H1 (cell line): ENCODE measurements around the gene CLEC12A. TPM values are rescaled to one million over a fixed set of nuclear protein-coding genes. Genes with fewer than 3 reads are reported as not detected.
"Not testable (repeated sequence)": the region's sequence is repeated elsewhere in the genome, so short reads cannot be mapped to it uniquely, and the experiment has no call there.

Experiments
- CTCF ChIA-PET: fragments of 300-600 bp; sonication (Branson Sonifier 250); formaldehyde crosslinking; loops from one replicate; lab custom pipeline; 2021; ENCODE audit not compliant: partially characterized antibody; lab: Charles Lee
- POLR2A ChIA-PET: fragments of 300-600 bp; sonication (Branson Sonifier 250); formaldehyde crosslinking; loops from one replicate; lab custom pipeline; 2021; ENCODE audit warnings: inconsistent platforms; ENCODE audit not compliant: partially characterized antibody; lab: Charles Lee
- DNase-seq, 2 experiments: peaks; one replicate each; pipeline versions ENCODE4 v3.0.0 to v3.0.0-alpha.2; 2010 to 2022; ENCODE audit warnings: low spot score in 2 of 2, low read depth in 1 of 2, mixed read lengths in 1 of 2
- FAIRE-seq: peaks from 2 replicates; lab custom pipeline; 2011; peaks lifted over from hg19 to GRCh38; lab: Jason Lieb, UNC
- H2AFZ ChIP-seq: 2 replicates; pipeline ENCODE4 v1.8.1; 2012; ENCODE audit warnings: low read length, inconsistent platforms
- H2AK5ac ChIP-seq: 2 replicates; pipeline ENCODE4 v1.6.1; 2013; ENCODE audit warnings: low read depth, low read length
- H2BK120ac ChIP-seq: replicated peaks from 2 replicates; pipeline ENCODE3; 2013; ENCODE audit warnings: low read depth, low read length, inconsistent platforms
- H2BK12ac ChIP-seq: 2 replicates; pipeline ENCODE4 v1.6.1; 2013; ENCODE audit warnings: low read depth, low read length
- H2BK15ac ChIP-seq: 2 replicates; pipeline ENCODE4 v1.6.1; 2013; ENCODE audit warnings: low read length
- H2BK20ac ChIP-seq: 2 replicates; pipeline ENCODE4 v1.6.1; 2013; ENCODE audit warnings: low read length
- H2BK5ac ChIP-seq: 2 replicates; pipeline ENCODE4 v1.6.1; 2013; ENCODE audit warnings: low read depth, low read length
- H3K14ac ChIP-seq: 2 replicates; pipeline ENCODE4 v1.6.1; 2013; ENCODE audit warnings: inconsistent platforms; ENCODE audit not compliant: insufficient read length
- H3K18ac ChIP-seq: 2 replicates; pipeline ENCODE4 v1.6.1; 2013; ENCODE audit warnings: low read length; ENCODE audit errors: extremely low read depth
- H3K23ac ChIP-seq: 2 replicates; pipeline ENCODE4 v1.6.1; 2013; ENCODE audit warnings: inconsistent platforms; ENCODE audit not compliant: insufficient read length
- H3K23me2 ChIP-seq: 2 replicates; pipeline ENCODE4 v1.6.1; 2013; ENCODE audit warnings: low read depth, low read length
- H3K27ac ChIP-seq: 2 replicates; pipeline ENCODE4 v1.6.1; 2011; ENCODE audit warnings: low read depth, low read length, inconsistent platforms
- H3K27me3 ChIP-seq, 4 experiments: replicated peaks in 1 of 4; 1 replicate in 1 of 4; 2 replicates in 3 of 4; pipeline versions ENCODE4 v1.6.1 to v1.8.1; 2011 to 2013; ENCODE audit warnings: low read length in 3 of 4, mild to moderate bottlenecking in 3 of 4, inconsistent platforms in 2 of 4, mixed read lengths in 2 of 4, moderate library complexity in 1 of 4; ENCODE audit not compliant: control insufficient read depth in 3 of 4, insufficient read depth in 3 of 4; ENCODE audit errors: extremely low read depth in 1 of 4
- H3K36me3 ChIP-seq, 4 experiments: 2 replicates each; pipeline versions ENCODE4 v1.6.1 to v1.8.1; 2011 to 2013; ENCODE audit warnings: mild to moderate bottlenecking in 4 of 4, low read length in 3 of 4, moderate library complexity in 2 of 4, control low read depth in 1 of 4, inconsistent platforms in 1 of 4; ENCODE audit not compliant: insufficient read depth in 4 of 4, control insufficient read depth in 2 of 4
- H3K4ac ChIP-seq: replicated peaks from 2 replicates; pipeline ENCODE3; 2013; ENCODE audit warnings: low read length, low read depth, mixed read lengths, inconsistent platforms; ENCODE audit not compliant: insufficient read length
- H3K4me1 ChIP-seq, 4 experiments: replicated peaks in 1 of 4; 1 replicate in 1 of 4; 2 replicates in 3 of 4; pipeline versions ENCODE4 v1.6.1 to v1.8.1; 2011 to 2013; ENCODE audit warnings: low read length in 3 of 4, inconsistent platforms in 2 of 4, mixed read lengths in 1 of 4; ENCODE audit not compliant: insufficient read depth in 4 of 4, control insufficient read depth in 3 of 4
- H3K4me2 ChIP-seq, 2 experiments: 2 replicates each; pipeline versions ENCODE4 v1.6.1 to v1.8.1; 2011 to 2013; ENCODE audit warnings: low read depth in 2 of 2, low read length in 2 of 2, control low read depth in 1 of 2, inconsistent platforms in 1 of 2, mild to moderate bottlenecking in 1 of 2; ENCODE audit not compliant: insufficient read depth in 1 of 2
- H3K4me3 ChIP-seq, 4 experiments: fragments of 200-600, 300-600 bp in 1 of 4; sonication (generic), shearing (Covaris generic), sonication (Bioruptor Twin) in 1 of 4; 2 replicates each; pipeline versions ENCODE4 v1.5.1 to v1.8.1; 2011 to 2016; ENCODE audit warnings: low read length in 4 of 4, low read depth in 3 of 4, control low read depth in 2 of 4, inconsistent platforms in 2 of 4, mild to moderate bottlenecking in 2 of 4, mixed read lengths in 1 of 4, moderate library complexity in 1 of 4; ENCODE audit not compliant: insufficient read depth in 2 of 4; ENCODE audit errors: extremely low read depth in 1 of 4
- H3K56ac ChIP-seq: replicated peaks from 2 replicates; pipeline ENCODE3; 2013; ENCODE audit warnings: low read depth, mild to moderate bottlenecking, mixed read lengths, low read length, inconsistent platforms; ENCODE audit not compliant: insufficient read length
- H3K79me1 ChIP-seq: 2 replicates; pipeline ENCODE4 v1.6.1; 2013; ENCODE audit warnings: low read depth, low read length, control low read depth
- H3K79me2 ChIP-seq, 2 experiments: 2 replicates each; pipeline versions ENCODE4 v1.6.1 to v1.8.1; 2012 to 2013; ENCODE audit warnings: low read length in 2 of 2, mild to moderate bottlenecking in 2 of 2, inconsistent platforms in 1 of 2; ENCODE audit not compliant: insufficient read depth in 2 of 2, control insufficient read depth in 1 of 2
- H3K9ac ChIP-seq, 4 experiments: replicated peaks in 1 of 4; 1 replicate in 1 of 4; 2 replicates in 3 of 4; pipeline versions ENCODE4 v1.6.1 to v1.8.1; 2011 to 2013; ENCODE audit warnings: low read depth in 3 of 4, low read length in 3 of 4, control low read depth in 2 of 4, mild to moderate bottlenecking in 2 of 4, moderate library complexity in 2 of 4, inconsistent platforms in 1 of 4; ENCODE audit errors: extremely low read depth in 1 of 4
- H3K9me3 ChIP-seq, 2 experiments: 2 replicates each; pipeline versions ENCODE4 v1.6.1 to v1.8.1; 2012 to 2013; ENCODE audit warnings: mild to moderate bottlenecking in 2 of 2, moderate library complexity in 2 of 2, control low read depth in 1 of 2, inconsistent platforms in 1 of 2, low read depth in 1 of 2, low read length in 1 of 2, mixed read lengths in 1 of 2; ENCODE audit not compliant: insufficient read depth in 2 of 2
- H4K20me1 ChIP-seq, 2 experiments: replicated peaks in 1 of 2; 2 replicates each; pipeline versions ENCODE3 to v1.8.1; 2011 to 2013; ENCODE audit warnings: inconsistent platforms in 2 of 2, low read length in 2 of 2, mild to moderate bottlenecking in 1 of 2; ENCODE audit not compliant: insufficient read depth in 2 of 2, control insufficient read depth in 1 of 2
- H4K5ac ChIP-seq: 2 replicates; pipeline ENCODE4 v1.6.1; 2013; ENCODE audit warnings: low read length, low read depth, mixed read lengths, inconsistent platforms; ENCODE audit not compliant: insufficient read length
- H4K8ac ChIP-seq: 2 replicates; pipeline ENCODE4 v1.8.0; 2013; ENCODE audit warnings: mild to moderate bottlenecking, moderate library complexity, low read length, inconsistent platforms; ENCODE audit not compliant: insufficient read depth; ENCODE audit errors: extremely low read depth
- H4K91ac ChIP-seq: replicated peaks from 2 replicates; pipeline ENCODE3; 2013; ENCODE audit warnings: low read length, mixed read lengths, inconsistent platforms; ENCODE audit not compliant: insufficient read length
- WGBS, 2 experiments: shearing (Covaris generic) in 1 of 2; methylation state at CpG; one replicate each; pipeline versions ENCODE4 v1.1.6 to v1.1.7; 2013 to 2015; ENCODE audit warnings: low lambda C conversion rate in 2 of 2, mixed read lengths in 2 of 2, inconsistent platforms in 1 of 2, low coverage in 1 of 2, missing lambda C conversion rate in 1 of 2; ENCODE audit not compliant: insufficient replicate concordance in 2 of 2, insufficient coverage in 1 of 2, insufficient read length in 1 of 2; ENCODE audit errors: extremely low coverage in 1 of 2, missing lambda C conversion rate in 1 of 2; 5-methylcytosine and 5-hydroxymethylcytosine counted together
- polyA plus RNA-seq, 7 experiments: library from polyadenylated mRNA; depleted of rRNA in 3 of 7; stranded (reverse) in 5 of 7; unstranded in 2 of 7; fragments of >200 nt in 5 of 7; fragments of 200-250 nt in 2 of 7; gene quantifications; 1 replicate in 5 of 7; 2 replicates in 1 of 7; 4 replicates in 1 of 7; pipeline versions ENCODE4 v1.2.1 to v1.2.3, GENCODE V29; 2011 to 2013; ENCODE audit warnings: missing spikeins in 2 of 7, mixed read lengths in 2 of 7
- total RNA-seq: library from RNA; stranded (reverse); fragmentation: NEBNext Ultra II Directional; extraction: Animal tissue kit (Norgen Biotek cat#: 25700); gene quantifications from 2 replicates; pipeline ENCODE4 v1.2.1, GENCODE V29; 2021

Gene CLEC12A
- total and polyA plus RNA-seq, 2 of the 8 experiments (the other 6 are each of a cell fraction or from before 2014, with no cell fraction given) = not detected

- H2AK5ac ChIP-seq, H3K4me1 ChIP-seq, H3K56ac ChIP-seq, H2BK5ac ChIP-seq, FAIRE-seq, H2BK20ac ChIP-seq, H4K5ac ChIP-seq, H3K4me3 ChIP-seq, H2BK120ac ChIP-seq, H2BK12ac ChIP-seq, H3K9me3 ChIP-seq, H3K18ac ChIP-seq, H2BK15ac ChIP-seq, H4K20me1 ChIP-seq, H4K8ac ChIP-seq, H3K14ac ChIP-seq, H3K27me3 ChIP-seq, H3K79me1 ChIP-seq, H4K91ac ChIP-seq, DNase-seq, H3K27ac ChIP-seq, H3K23ac ChIP-seq, H3K9ac ChIP-seq, H3K36me3 ChIP-seq, H2AFZ ChIP-seq, H3K4me2 ChIP-seq, H3K23me2 ChIP-seq, H3K4ac ChIP-seq, H3K79me2 ChIP-seq: not testable (repeated sequence)
- ChIA-PET CTCF (interaction anchor here (1.1 kb wide), 1 partner anchor 12 kb away, joined by 4 read pairs; no protein-coding TSS in a partner anchor), POLR2A (interaction anchor here (1.1 kb wide), 1 partner anchor 28 kb away, joined by 3 read pairs; no protein-coding TSS in a partner anchor)
- WGBS, 2 experiments = 96% methylated on average over 4 of the region's 4 CpGs; no CpG with 5 or more reads in 1 of the 2 experiments
Measured at GRCh38 chr12:10026666-10027065, 55.5 kb downstream of the CLEC12A start.
